HG03460 (cell line): Measurements from ENCODE around the gene ZNRF3.
"Not testable (repeated sequence)": the region's sequence is repeated elsewhere in the genome, so short reads cannot be mapped to it uniquely, and the experiment has no call there.

Source experiments
- ATAC-seq: cut with Tn5 transposase; IDR thresholded peaks from one replicate; pipeline ENCODE4 v1.9.1; 2021; ENCODE audit not compliant: unreplicated experiment

ZNRF3 gene

GRCh38 chr22:29030016-29030617 lies 146.7 kb downstream of the ZNRF3 start:
- ATAC-seq: no peak

DNA sequence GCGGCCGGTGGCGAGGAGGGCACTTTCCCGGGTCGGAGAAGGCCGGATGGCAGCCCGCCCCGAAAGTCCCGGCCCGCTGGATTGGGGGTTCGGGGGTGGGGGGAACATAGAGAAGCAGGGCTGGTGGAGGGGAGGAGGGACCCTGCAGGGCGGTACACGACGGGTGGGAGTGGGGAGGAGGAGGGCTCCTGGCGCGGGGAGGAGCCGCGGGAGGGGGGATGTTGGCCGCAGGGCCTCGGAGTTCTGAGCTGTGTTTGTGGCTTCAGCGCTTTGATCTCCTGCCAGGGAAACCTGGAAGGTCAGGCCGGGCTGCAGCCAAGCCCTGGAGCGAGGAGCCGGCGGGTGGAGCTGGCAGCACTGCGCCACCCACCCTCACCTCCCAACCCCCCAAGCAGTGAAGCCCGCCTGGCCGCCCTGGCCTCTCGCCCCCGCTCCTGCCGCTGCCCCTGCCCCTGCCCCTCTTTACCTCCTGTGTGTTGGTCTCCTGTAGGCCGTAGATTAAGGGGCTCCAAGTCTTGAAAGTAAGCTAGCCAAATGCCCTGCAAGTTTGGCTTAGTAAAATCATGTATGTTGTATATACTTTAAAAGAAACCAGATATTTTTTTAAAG lies 147.3 kb downstream of the ZNRF3 start:
- ATAC-seq: no peak

DNA sequence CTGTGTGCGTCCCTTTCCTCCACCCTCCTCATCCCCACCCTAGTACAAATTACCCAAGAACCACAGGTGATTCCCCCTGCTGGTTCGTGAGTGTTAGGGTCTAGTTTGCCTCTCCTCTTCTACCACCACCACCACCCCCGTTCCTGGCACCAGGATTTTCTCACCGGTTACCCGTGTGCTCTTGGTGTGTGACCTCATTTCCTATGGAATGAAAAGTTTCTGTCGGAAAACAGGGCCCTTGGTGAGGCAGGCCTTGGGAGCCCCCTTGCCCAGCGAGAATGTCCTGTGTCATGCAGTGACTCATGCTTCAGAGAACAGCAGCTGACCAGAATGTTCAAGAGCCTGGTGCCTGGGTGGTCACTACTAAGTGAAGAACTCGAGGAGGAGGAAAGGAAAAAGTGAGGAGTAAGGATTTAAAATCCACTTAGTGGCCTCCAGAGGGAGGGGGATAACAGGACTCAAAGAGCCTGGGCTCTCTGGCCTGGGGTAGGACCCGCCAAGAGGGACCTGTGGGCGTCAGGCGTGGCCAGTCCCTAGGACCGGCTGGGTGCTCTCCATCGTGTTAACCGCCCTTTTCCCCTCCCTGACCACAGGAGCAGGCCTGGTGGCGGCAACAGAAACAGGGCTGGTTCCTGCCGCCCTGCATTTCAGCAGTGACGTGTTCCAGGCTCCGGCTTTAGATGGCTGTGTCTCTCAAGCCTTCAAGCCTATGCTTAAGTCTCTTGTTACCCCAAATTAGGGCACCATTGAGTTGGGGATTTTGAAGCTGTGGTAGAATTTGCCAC lies 148.0 kb downstream of the ZNRF3 start:
- no peak for ATAC-seq

DNA sequence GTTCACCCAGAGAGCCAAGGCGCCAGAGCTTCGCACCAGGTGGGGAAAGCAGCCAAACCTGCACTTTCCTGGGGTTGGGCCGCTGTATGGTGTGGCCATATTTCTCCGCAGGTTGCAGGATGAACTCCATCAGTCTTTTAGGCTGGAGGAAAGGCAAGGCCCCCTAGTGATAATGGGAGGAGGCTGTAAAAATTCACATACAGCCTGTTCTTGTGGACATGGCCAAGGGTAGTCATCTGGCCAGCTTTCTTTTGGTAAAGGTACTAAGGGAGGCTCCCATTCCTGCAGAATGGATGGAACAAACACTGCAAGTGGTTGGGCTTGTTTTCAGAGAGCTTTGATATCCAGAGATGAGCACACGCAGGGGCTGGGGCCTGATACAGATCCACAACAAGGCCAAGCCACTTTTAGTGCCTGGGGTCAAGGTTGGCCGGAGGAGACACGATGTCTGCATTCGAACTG lies 148.7 kb downstream of the ZNRF3 start:
- ATAC-seq: no peak

DNA sequence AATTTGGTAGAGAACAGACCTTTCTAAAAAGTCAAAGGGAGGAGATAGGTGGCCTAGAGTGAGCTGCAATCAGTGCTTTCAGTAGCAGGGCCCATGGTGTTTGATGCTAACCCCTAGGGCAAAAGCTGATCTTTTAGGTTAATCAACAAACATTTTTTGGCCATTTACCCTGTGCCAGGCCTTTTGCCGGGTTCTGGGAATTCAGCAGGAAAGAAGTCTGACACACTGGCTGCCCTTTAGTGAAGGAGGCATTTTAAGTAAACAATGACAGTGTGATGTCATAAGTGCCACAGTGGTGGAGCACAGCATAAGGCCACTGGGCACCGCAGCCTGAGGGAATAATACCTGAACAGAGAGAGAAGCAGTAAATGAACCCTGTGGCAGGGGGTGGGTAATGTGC lies 149.2 kb downstream of the ZNRF3 start:
- ATAC-seq: no peak

GRCh38 chr22:29037340-29037932 lies 154.1 kb downstream of the ZNRF3 start:
- no peak for ATAC-seq

DNA sequence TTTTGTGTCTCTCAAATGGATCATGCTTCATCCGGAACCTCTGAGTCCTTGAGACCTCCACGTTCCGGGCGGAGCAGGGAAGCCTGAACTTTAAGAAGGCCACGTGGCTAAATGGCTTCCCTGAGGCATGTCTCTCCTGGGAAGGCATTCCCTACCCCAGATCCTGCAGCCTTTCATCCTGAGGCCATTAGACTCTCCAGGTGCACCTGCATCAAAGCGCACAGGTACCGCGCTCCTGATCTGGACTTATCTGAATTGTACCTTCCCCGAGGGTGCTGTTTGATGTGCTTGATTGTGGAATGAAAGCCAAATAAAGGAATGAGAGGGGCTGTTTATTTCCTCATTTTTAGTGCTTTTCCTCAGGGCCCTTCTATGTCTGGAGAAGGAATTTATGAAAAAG lies 155.8 kb downstream of the ZNRF3 start:
- no peak for ATAC-seq

DNA sequence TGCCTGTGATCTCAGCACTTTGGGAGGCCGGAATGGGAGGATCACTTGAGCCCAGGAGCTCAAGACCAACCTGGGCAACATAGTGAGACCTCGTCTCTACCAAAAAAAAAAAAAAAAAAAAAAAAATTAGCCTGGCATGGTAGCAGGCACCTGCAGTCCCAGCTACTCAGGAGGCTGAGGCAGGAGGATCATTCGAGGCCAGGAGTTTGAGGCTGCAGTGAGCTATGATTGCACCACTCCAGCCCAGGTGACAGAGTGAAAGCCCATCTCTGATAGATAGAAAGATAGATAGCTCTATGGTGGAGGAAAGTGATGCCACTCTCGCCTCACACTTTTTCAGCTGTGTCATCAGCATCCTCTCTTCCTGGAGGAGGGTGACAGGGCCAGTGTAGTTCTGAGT lies 156.3 kb downstream of the ZNRF3 start:
- not testable (repeated sequence) for ATAC-seq

DNA sequence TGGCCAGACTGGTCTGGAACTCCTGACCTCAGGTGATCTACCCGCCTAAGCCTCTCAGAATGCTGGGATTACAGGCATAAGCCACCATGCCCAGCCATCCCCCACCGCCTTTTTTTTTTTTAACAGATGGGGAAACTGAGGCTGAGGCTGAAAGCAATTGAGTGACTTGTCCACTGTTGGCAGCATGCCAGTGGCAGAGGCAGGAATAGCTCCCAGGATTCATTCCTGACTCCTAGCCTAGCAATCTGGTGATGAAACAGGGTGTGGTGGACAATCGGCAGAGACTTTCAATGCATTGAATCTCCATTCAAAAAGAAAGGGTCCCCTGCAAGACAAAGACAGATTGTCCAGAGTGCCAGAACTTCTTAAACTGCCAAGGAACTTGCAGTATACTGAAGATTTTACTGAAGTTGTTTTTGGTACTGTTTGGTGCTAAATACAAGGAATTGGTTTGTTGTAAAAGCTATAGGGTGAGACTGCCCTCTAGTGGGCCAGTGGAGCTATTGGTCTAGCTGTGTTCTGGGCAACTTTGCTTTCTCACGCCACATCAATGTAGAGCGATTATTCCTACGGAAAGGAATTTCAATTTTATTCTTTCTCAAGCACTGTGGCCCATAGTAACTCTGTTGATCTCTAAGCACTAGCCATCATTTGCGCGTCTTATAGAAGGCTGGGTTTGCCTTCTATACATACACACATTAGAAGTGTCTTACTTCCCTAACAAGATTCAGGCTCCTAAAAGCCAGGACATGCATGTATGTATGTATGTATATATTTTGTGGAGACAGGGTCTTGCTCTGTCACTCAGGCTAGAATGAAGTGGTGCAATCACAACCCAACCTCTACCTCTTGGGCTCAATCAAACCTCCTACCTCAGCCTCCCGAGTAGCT lies 157.3 kb downstream of the ZNRF3 start:
- ATAC-seq: no peak

GRCh38 chr22:29041408-29041807 lies 158.0 kb downstream of the ZNRF3 start:
- no peak for ATAC-seq

DNA sequence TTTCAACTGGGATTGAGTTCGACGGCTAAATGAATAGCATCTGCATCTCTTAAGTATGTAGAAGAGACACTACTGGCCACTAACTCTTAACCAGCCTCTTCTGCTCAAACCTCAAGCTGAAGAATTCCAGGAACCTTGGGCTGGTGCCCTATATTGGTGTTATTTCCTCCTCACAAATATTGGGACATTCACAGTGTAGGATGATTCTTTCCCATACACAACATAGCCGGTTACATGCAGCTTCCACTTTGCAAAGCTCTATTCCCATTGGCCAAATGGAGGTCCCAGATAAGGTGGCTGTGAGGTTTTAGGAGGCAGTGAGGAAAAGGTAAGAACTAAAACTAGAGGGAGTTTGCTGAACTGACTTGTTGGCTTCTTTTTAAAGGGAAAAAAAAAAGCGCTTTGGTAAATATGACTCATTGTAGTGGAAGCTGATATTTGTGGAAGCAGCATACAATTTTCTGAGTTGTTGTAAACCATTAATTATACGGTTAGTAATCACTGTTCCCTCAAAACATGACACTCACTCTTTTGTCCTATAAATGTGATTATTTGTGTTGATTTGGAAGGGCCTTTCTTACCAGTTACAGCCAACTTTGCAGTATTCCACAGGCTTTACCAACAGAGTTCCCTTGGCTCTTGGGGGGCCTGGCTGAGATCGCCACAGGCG lies 160.7 kb downstream of the ZNRF3 start:
- no peak for ATAC-seq

DNA sequence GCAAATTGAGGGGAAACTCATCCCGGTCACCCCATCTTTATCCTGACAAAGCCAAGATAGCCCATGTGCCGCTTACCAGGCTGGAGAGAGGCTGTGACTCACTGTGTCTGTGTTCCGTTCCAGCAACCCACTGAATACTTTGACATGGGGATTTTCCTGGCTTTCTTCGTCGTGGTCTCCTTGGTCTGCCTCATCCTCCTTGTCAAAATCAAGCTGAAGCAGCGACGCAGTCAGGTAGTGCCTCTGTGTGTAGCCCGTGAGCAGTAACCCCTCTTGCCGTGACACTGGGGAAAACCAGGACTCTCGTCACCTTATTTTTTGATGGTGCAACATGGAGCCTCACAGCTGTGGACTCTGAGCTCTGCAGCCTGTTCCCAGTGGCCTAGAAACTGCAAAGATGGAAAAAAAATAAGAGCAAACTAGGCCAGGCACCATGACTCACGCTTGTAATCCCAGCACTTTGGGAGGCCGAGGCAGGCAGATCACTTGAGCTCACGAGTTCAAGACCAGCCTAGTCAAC lies 161.3 kb downstream of the ZNRF3 start:
- no peak for ATAC-seq

DNA sequence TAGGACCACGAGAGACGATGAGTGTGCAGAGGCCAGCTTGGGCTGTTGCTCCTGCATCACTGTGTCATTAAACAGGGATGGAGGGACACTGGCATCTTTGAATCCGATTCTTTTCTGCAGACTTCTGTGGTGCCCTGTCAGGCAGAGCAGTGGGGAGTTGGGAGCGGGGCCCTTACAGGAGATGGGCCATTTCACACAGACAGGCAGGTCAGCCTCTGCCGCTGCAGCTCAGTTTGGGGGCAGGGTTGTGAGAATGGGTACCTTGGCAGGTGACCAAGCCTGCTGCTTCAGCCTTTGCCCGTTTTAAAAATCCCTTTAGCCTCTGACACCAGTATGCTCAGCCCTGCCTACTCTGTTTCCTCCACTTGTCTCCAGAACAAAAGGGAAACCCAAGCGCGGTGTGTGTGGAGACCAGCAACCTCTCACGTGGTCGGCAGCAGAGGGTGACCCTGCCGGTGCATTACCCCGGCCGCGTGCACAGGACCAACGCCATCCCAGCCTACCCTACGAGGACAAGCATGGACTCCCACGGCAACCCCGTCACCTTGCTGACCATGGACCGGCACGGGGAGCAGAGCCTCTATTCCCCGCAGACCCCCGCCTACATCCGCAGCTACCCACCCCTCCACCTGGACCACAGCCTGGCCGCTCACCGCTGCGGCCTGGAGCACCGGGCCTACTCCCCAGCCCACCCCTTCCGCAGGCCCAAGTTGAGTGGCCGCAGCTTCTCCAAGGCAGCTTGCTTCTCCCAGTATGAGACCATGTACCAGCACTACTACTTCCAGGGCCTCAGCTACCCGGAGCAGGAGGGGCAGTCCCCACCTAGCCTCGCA lies 165.7 kb downstream of the ZNRF3 start:
- ATAC-seq: no peak

- ATAC-seq: no peak
Observed at GRCh38 chr22:29049655-29050263, 166.4 kb downstream of the ZNRF3 start.

- ATAC-seq: no peak
Observed at GRCh38 chr22:29050457-29050856, 167.1 kb downstream of the ZNRF3 start.

- ATAC-seq: no peak
Observed at GRCh38 chr22:29053048-29053702, 169.8 kb downstream of the ZNRF3 start.

DNA sequence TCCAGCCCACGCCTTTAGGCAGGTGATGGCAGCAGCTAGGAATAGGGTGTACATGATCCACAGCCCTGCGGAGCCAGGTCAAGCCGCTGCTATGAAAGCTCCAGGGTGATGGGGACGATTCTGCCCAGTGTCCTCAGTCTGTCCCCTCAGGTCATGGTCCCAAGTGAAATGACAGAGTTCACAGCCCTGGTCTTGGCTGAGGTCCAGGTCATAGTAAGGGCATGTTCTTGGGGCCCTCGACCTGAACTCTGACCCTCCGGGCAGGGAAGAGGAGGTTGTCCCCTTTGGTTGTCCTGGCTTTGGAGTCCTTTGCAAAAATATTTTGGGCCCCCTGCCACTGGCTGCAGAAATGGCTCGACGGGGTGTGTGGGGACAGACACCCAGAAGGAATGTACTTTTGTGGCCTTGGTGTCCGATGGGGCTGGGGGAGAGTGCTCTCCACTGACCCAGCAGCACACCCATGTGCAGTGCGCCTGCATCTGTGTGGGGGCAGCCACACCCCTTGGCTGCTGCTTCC lies 170.9 kb downstream of the ZNRF3 start:
- ATAC-seq: no peak
